B cell (primary cell): ENCODE results near the gene KDM4F. TPM values are rescaled to one million over a fixed set of nuclear protein-coding genes. Genes with fewer than 3 reads are reported as not detected.

Experiments used
- ATAC-seq: fragments of 200-7000 bp; cut with Tn5 transposase; one replicate; pipeline ENCODE4 v1.10.0; 2021; ENCODE audit warnings: low read depth, mild to moderate bottlenecking, moderate number of reproducible peaks, moderate library complexity
- CTCF ChIA-PET: fragments of 350-600 bp; sonication (Branson Sonifier 250); formaldehyde crosslinking; loops from one replicate; lab custom pipeline; 2021; ENCODE audit warnings: antibody characterized with exemption, inconsistent platforms; lab: Charles Lee
- POLR2A ChIA-PET: fragments of 350-600 bp; sonication (Branson Sonifier 250); formaldehyde crosslinking; loops from one replicate; lab custom pipeline; 2021; ENCODE audit warnings: antibody characterized with exemption; lab: Charles Lee
- DNase-seq: peaks from one replicate; pipeline ENCODE4 v3.0.0; 2013
- H2AFZ ChIP-seq: 2 replicates; pipeline ENCODE4 v1.6.1; 2012; ENCODE audit warnings: mild to moderate bottlenecking, low read depth, low read length; ENCODE audit not compliant: insufficient read depth, poor library complexity, severe bottlenecking
- H3K27ac ChIP-seq, 2 donors: 1 replicate in 1 of 2; 2 replicates in 1 of 2; pipeline ENCODE4 v1.5.1; 2012 to 2013; ENCODE audit warnings: low read length in 2 of 2, mild to moderate bottlenecking in 2 of 2, moderate library complexity in 1 of 2
- H3K27me3 ChIP-seq, 4 experiments: fragments of 200-600 bp in 1 of 4; sonication (generic) in 1 of 4; replicated peaks in 1 of 4; 1 replicate in 2 of 4; 2 replicates in 2 of 4; pipeline versions ENCODE4 v1.6.1 to v1.7.0; 2013 to 2016; ENCODE audit warnings: low read length in 3 of 4, mild to moderate bottlenecking in 2 of 4, mixed read lengths in 1 of 4, moderate library complexity in 1 of 4; ENCODE audit not compliant: insufficient read depth in 4 of 4, control insufficient read depth in 3 of 4; ENCODE audit errors: control extremely low read depth in 1 of 4
- H3K36me3 ChIP-seq, 2 experiments: replicated peaks in 1 of 2; 1 replicate in 1 of 2; 2 replicates in 1 of 2; pipeline versions ENCODE4 v1.6.1 to v1.7.1; 2013; ENCODE audit warnings: low read length in 1 of 2; ENCODE audit not compliant: insufficient read depth in 2 of 2, control insufficient read depth in 1 of 2; ENCODE audit errors: control extremely low read depth in 1 of 2, extremely low read depth in 1 of 2
- H3K4me1 ChIP-seq, 2 donors: fragments of 200-600 bp in 1 of 2; sonication (generic) in 1 of 2; 1 replicate in 1 of 2; 2 replicates in 1 of 2; pipeline versions ENCODE4 v1.5.1 to v1.6.1; 2013 to 2017; ENCODE audit warnings: low read length in 2 of 2; ENCODE audit not compliant: control insufficient read depth in 2 of 2, insufficient read depth in 2 of 2
- H3K4me2 ChIP-seq: replicated peaks from 2 replicates; pipeline ENCODE3; 2012; ENCODE audit warnings: mild to moderate bottlenecking, low read depth, low read length; ENCODE audit not compliant: poor library complexity, severe bottlenecking
- H3K4me3 ChIP-seq, 5 experiments: fragments of 200-600 bp in 1 of 5; sonication (generic) in 1 of 5; 1 replicate in 3 of 5; 2 replicates in 2 of 5; pipeline versions ENCODE4 v1.5.1 to v1.7.0; 2011 to 2016; ENCODE audit warnings: low read length in 4 of 5, mild to moderate bottlenecking in 4 of 5, low read depth in 2 of 5, control low read depth in 1 of 5, moderate library complexity in 1 of 5; ENCODE audit not compliant: insufficient read depth in 1 of 5; ENCODE audit errors: control extremely low read depth in 1 of 5, extremely low read depth in 1 of 5
- H3K79me2 ChIP-seq: fragments of 200-600 bp; sonication (generic); one replicate; pipeline ENCODE4 v1.6.0; 2016; ENCODE audit warnings: low read length; ENCODE audit not compliant: control insufficient read depth, insufficient read depth
- H3K9ac ChIP-seq: fragments of 200-600 bp; sonication (generic); 2 replicates; pipeline ENCODE4 v1.6.1; 2017; ENCODE audit warnings: mild to moderate bottlenecking, low read length, moderate library complexity
- H3K9me3 ChIP-seq, 3 donors: one replicate each; pipeline versions ENCODE4 v1.6.1 to v1.7.1; 2013; ENCODE audit warnings: low read length in 2 of 3; ENCODE audit not compliant: control insufficient read depth in 2 of 3, insufficient read depth in 1 of 3; ENCODE audit errors: control extremely low read depth in 1 of 3
- H4K20me1 ChIP-seq: 2 replicates; pipeline ENCODE4 v1.6.0; 2012; ENCODE audit warnings: mild to moderate bottlenecking, low read length; ENCODE audit not compliant: insufficient read depth, control insufficient read depth, poor library complexity, severe bottlenecking
- H3K27ac Mint-ChIP-seq: one replicate; pipeline ENCODE4 v1.8.0; 2021; ENCODE audit warnings: mixed read lengths
- H3K27me3 Mint-ChIP-seq: one replicate; pipeline ENCODE4 v1.8.0; 2021; ENCODE audit warnings: mixed read lengths
- H3K4me1 Mint-ChIP-seq: one replicate; pipeline ENCODE4 v1.8.0; 2021; ENCODE audit warnings: mixed read lengths
- H3K4me3 Mint-ChIP-seq: one replicate; pipeline ENCODE4 v1.8.0; 2021; ENCODE audit warnings: mixed read lengths
- H3K9me3 Mint-ChIP-seq: one replicate; pipeline ENCODE4 v1.8.0; 2022; ENCODE audit warnings: mixed read lengths; ENCODE audit not compliant: insufficient read depth
- CTCF ChIP-seq: fragments of 200-600 bp; IDR thresholded peaks from one replicate; pipeline ENCODE4 v1.8.0; 2022; ENCODE audit warnings: antibody characterized with exemption, mild to moderate bottlenecking
- EZH2 ChIP-seq: IDR thresholded peaks from 2 replicates; pipeline ENCODE4 v1.6.1; 2012; ENCODE audit warnings: borderline replicate concordance, low read depth, mild to moderate bottlenecking, moderate library complexity, low read length; ENCODE audit not compliant: insufficient read depth, poor library complexity, severe bottlenecking
- WGBS: methylation state at CpG from one replicate; pipeline ENCODE4 v1.1.5; 2013; ENCODE audit warnings: missing lambda C conversion rate; ENCODE audit not compliant: insufficient coverage; 5-methylcytosine and 5-hydroxymethylcytosine counted together
- intact Hi-C: fragments of 100-400 bp; cut with micrococcal nuclease; formaldehyde crosslinking; loops from one replicate; pipeline ENCODE4 v1.10.0; 2022
- polyA plus RNA-seq: library from polyadenylated mRNA; depleted of rRNA; stranded (reverse); fragments of >200 nt; gene quantifications from 2 replicates; pipeline ENCODE4 v1.2.3, GENCODE V29; 2012
- total RNA-seq, 2 donors: library from RNA; stranded (reverse); fragments of 120-200 nt in 1 of 2; gene quantifications; 1 replicate in 1 of 2; 2 replicates in 1 of 2; pipeline versions ENCODE4 v1.2.3 to v1.2.4, GENCODE V29; 2013 to 2022

KDM4F gene
- total and polyA plus RNA-seq, 2 donors (not counting 1 experiment from before 2014, with no cell fraction given) = not detected

- POLR2A ChIA-PET = interaction anchor here (0.7 kb wide), 1 partner anchor 9 kb away, joined by 5 read pairs; no protein-coding TSS in a partner anchor
- peaks cover 0 to 3% of the 10 kb centered on the region in 2 experiments for H3K36me3 ChIP-seq
- CTCF ChIA-PET = interaction anchor here (1.1 kb wide), 1 partner anchor 10 kb away, joined by 3 read pairs; the partner anchor contains the start of gene ENDOD1
- Mint-ChIP-seq H3K9me3 (no peaks in the 10 kb centered on the region), H3K4me1 (peaks cover 65% of the 10 kb centered on the region), H3K27me3 (no peaks in the 10 kb centered on the region), H3K4me3 (no peak overlapping the region), H3K27ac (no peak overlapping the region)
- H4K20me1 ChIP-seq = peaks cover 10% of the 10 kb centered on the region
- H2AFZ ChIP-seq = no peak overlapping the region
- intact Hi-C loops = no loop called here
- TF ChIP-seq EZH2 = no peak
- TF ChIP-seq CTCF = no peak
- H3K4me3 ChIP-seq = no peak overlapping the region
- no peak for DNase-seq
- H3K27me3 ChIP-seq = no peaks in the 10 kb centered on the region
- H3K79me2 ChIP-seq = peaks cover 75% of the 10 kb centered on the region
- H3K4me2 ChIP-seq = no peak overlapping the region
- H3K9me3 ChIP-seq = no peaks in the 10 kb centered on the region
- WGBS = 0% methylated on average over 1 of the region's 4 CpGs
- ATAC-seq = no peak
- H3K27ac ChIP-seq = no peak overlapping the region
- peaks cover 33 to 42% of the 10 kb centered on the region in 2 donors for H3K4me1 ChIP-seq
- H3K9ac ChIP-seq = no peak overlapping the region
These were observed 51.0 kb downstream of the KDM4F start for GRCh38 chr11:95100191-95100648.

Other genes starting within 250 kb of the KDM4F start
- gene CWC15, start 75.9 kb upstream of the KDM4F start, total RNA-seq = 59.5 and 59.8 TPM in 2 replicates
- 18.1 and 40.7 TPM in 2 replicates for gene CWC15, start 75.9 kb upstream of the KDM4F start, polyA plus RNA-seq
- gene KDM4D, start 75.7 kb upstream of the KDM4F start, total RNA-seq = 0.44 and 0.73 TPM in 2 replicates
- 0.39 and 0.58 TPM in 2 replicates for gene KDM4D, start 75.7 kb upstream of the KDM4F start, polyA plus RNA-seq
- gene KDM4E, start 24.2 kb upstream of the KDM4F start, total RNA-seq = not detected in 2 replicates
- not detected in 2 replicates for gene KDM4E, start 24.2 kb upstream of the KDM4F start, polyA plus RNA-seq
- 64.2 and 69.5 TPM in 2 replicates for gene SRSF8, start 17.5 kb downstream of the KDM4F start, total RNA-seq
- gene SRSF8, start 17.5 kb downstream of the KDM4F start, polyA plus RNA-seq = 37.6 and 44.4 TPM in 2 replicates
- 11.7 and 12.0 TPM in 2 replicates for gene ENDOD1, start 40.4 kb downstream of the KDM4F start, total RNA-seq
- gene ENDOD1, start 40.4 kb downstream of the KDM4F start, polyA plus RNA-seq = 7.0 and 8.6 TPM in 2 replicates
- gene SESN3, start 181.8 kb downstream of the KDM4F start, total RNA-seq = 519 and 537 TPM in 2 replicates
- 10.1 and 12.2 TPM in 2 replicates for gene SESN3, start 181.8 kb downstream of the KDM4F start, polyA plus RNA-seq